Neural cell (in vitro differentiated cells): ENCODE results near the gene ZNF444.

ENCODE experiments used
- POLR2AphosphoS5 ChIP-seq: IDR thresholded peaks from 2 replicates; pipeline ENCODE4 v1.6.1; 2012
- SMC3 ChIP-seq: fragments of 450-650 bp; conservative IDR thresholded peaks from 2 replicates; pipeline ENCODE4 v1.6.1; 2014; ENCODE audit warnings: antibody characterized with exemption, mild to moderate bottlenecking, moderate library complexity; ENCODE audit not compliant: poor library complexity
- TAF1 ChIP-seq: IDR thresholded peaks from 2 replicates; pipeline ENCODE4 v1.6.1; 2012; ENCODE audit warnings: low read depth
- TF ChIP-seq, protein P1 (sequence below): fragments of 450-650 bp; IDR thresholded peaks from 2 replicates; pipeline ENCODE4 v1.5.1; 2014; ENCODE audit warnings: antibody characterized with exemption, mild to moderate bottlenecking, moderate library complexity; ENCODE audit not compliant: poor library complexity, severe bottlenecking

- TF ChIP-seq, protein P1, sequence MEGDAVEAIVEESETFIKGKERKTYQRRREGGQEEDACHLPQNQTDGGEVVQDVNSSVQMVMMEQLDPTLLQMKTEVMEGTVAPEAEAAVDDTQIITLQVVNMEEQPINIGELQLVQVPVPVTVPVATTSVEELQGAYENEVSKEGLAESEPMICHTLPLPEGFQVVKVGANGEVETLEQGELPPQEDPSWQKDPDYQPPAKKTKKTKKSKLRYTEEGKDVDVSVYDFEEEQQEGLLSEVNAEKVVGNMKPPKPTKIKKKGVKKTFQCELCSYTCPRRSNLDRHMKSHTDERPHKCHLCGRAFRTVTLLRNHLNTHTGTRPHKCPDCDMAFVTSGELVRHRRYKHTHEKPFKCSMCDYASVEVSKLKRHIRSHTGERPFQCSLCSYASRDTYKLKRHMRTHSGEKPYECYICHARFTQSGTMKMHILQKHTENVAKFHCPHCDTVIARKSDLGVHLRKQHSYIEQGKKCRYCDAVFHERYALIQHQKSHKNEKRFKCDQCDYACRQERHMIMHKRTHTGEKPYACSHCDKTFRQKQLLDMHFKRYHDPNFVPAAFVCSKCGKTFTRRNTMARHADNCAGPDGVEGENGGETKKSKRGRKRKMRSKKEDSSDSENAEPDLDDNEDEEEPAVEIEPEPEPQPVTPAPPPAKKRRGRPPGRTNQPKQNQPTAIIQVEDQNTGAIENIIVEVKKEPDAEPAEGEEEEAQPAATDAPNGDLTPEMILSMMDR, result no peak
- TF ChIP-seq POLR2AphosphoS5 (no peak), TAF1 (no peak), SMC3 (no peak)
These were observed 28.8 kb upstream of the ZNF444 start for GRCh38 chr19:56112313-56112709.
